Transverse colon (tissue), 4 donors: Measurements from ENCODE around the gene ATG9A. TPM values are rescaled to one million over a fixed set of nuclear protein-coding genes. Genes with fewer than 3 reads are reported as not detected.

Experiments
- DNase-seq: peaks from one replicate; pipeline ENCODE4 v3.0.0-alpha.2; 2019
- H3K27ac ChIP-seq, 4 donors: fragments of 200-600 bp; sonication (generic); 2 replicates each; pipeline ENCODE4 v1.5.1; 2016 to 2018; ENCODE audit warnings: inconsistent platforms in 4 of 4
- H3K27me3 ChIP-seq: fragments of 200-600 bp; sonication (generic); 2 replicates; pipeline ENCODE4 v1.5.1; 2017; ENCODE audit warnings: inconsistent platforms
- H3K36me3 ChIP-seq, 4 donors: fragments of 200-600 bp; sonication (generic); 2 replicates each; pipeline ENCODE4 v1.5.1; 2017 to 2019; ENCODE audit warnings: inconsistent platforms in 4 of 4
- H3K4me1 ChIP-seq, 4 donors: fragments of 200-600 bp; sonication (generic); 2 replicates each; pipeline ENCODE4 v1.5.1; 2017 to 2020; ENCODE audit warnings: inconsistent platforms in 4 of 4
- H3K4me3 ChIP-seq, 4 donors: fragments of 200-600 bp; sonication (generic); 1 replicate in 1 of 4; 2 replicates in 3 of 4; pipeline versions ENCODE4 v1.5.1 to v1.6.1; 2017 to 2019; ENCODE audit warnings: inconsistent platforms in 4 of 4
- H3K9me3 ChIP-seq, 2 donors: fragments of 200-600 bp; sonication (generic); 2 replicates each; pipeline ENCODE4 v1.5.1; 2017 to 2019; ENCODE audit warnings: inconsistent platforms in 2 of 2
- CTCF ChIP-seq, 5 experiments: fragments of 200-600 bp in 3 of 5; fragments of 450-650 bp in 2 of 5; sonication (generic) in 3 of 5; IDR thresholded peaks; 1 replicate in 2 of 5; 2 replicates in 3 of 5; pipeline ENCODE4 v1.5.1; 2016 to 2017; ENCODE audit warnings: antibody characterized with exemption in 5 of 5, inconsistent platforms in 3 of 5, mild to moderate bottlenecking in 2 of 5, moderate library complexity in 1 of 5
- EP300 ChIP-seq: sonication (generic); formaldehyde crosslinking; IDR thresholded peaks from one replicate; pipeline ENCODE4 v1.6.1; 2017; ENCODE audit warnings: antibody characterized with exemption, low read depth
- POLR2A ChIP-seq: fragments of 450-650 bp; IDR thresholded peaks from one replicate; pipeline ENCODE4 v1.6.1; 2016; ENCODE audit warnings: antibody characterized with exemption, mild to moderate bottlenecking, moderate library complexity
- POLR2AphosphoS5 ChIP-seq, 3 donors: sonication (generic); formaldehyde crosslinking; IDR thresholded peaks; one replicate each; pipeline ENCODE4 v1.6.1; 2016; ENCODE audit warnings: antibody characterized with exemption in 3 of 3
- WGBS, 2 donors: methylation state at CpG; one replicate each; pipeline ENCODE4 v1.1.5; 2018; ENCODE audit warnings: low coverage in 1 of 2; 5-methylcytosine and 5-hydroxymethylcytosine counted together
- in situ Hi-C, 4 donors: fragments of 200-750 bp; cut with MboI; loops; one replicate each; pipeline versions ENCODE4 v1.15.0 to v1.15.1; 2017; ENCODE audit warnings: low sequenced_read_pairs in 3 of 4, low pct_ligation_motif_present in 1 of 4, low pct_unique_long_range_greater_than_20kb in 1 of 4
- intact Hi-C: fragments of 100-400 bp; cut with DNase I; formaldehyde crosslinking; loops from one replicate; pipeline ENCODE4 v1.15.1; 2023; ENCODE audit warnings: low total_unique reads
- total RNA-seq, 4 donors: library from RNA; depleted of rRNA; stranded (reverse); fragments of >200 nt; gene quantifications; one replicate each; pipeline ENCODE4 v1.1.0, GENCODE V29; 2016

ATG9A gene
- total RNA-seq, 4 donors from 2014 or later: 73.2 to 243 (median 82.7) TPM

- WGBS, 2 donors: 41 to 63% methylated on average over 3 to 6 of the region's 6 CpGs
- no peak for TF ChIP-seq POLR2A
- TF ChIP-seq POLR2AphosphoS5 (IDR thresholded peaks at IDR 0.05): no peak
- TF ChIP-seq EP300: no peak
- TF ChIP-seq CTCF (IDR thresholded peaks at IDR 0.05): no peak
- H3K27me3 ChIP-seq: no peaks in the 10 kb centered on the region
- peaks cover 11 to 17% (median 14%) of the 10 kb centered on the region in 4 donors for H3K4me1 ChIP-seq
- in situ Hi-C loops: no loop called here
- H3K36me3 ChIP-seq: no peaks in the 10 kb centered on the region
- H3K27ac ChIP-seq: peak overlapping the region in 3 of 4 donors; percentile 14 to 62 (median 46)
- no peak for DNase-seq
- no peaks in the 10 kb centered on the region for H3K9me3 ChIP-seq
- intact Hi-C loops: no loop called here
- no peak overlapping the region for H3K4me3 ChIP-seq
Measured at GRCh38 chr2:219274361-219274921, 45.0 kb upstream of the ATG9A start.

GRCh38 chr2:219273937-219274336 lies 44.5 kb upstream of the ATG9A start:
- no peak for DNase-seq
- WGBS, 2 donors: 0 to 85% methylated on average over 1 to 3 of the region's 3 CpGs
- in situ Hi-C loops (no loop called here), intact Hi-C loops (no loop called here)
- Histone ChIP-seq H3K27me3 (no peaks in the 10 kb centered on the region), H3K9me3 (no peaks in the 10 kb centered on the region), H3K4me3 (no peak overlapping the region), H3K27ac (peak overlapping the region in 2 of 4 donors; percentile 46 to 62), H3K4me1 (peaks cover 11 to 20% (median 14%) of the 10 kb centered on the region in 4 donors), H3K36me3 (no peaks in the 10 kb centered on the region)
- TF ChIP-seq EP300: no peak
- TF ChIP-seq CTCF (IDR thresholded peaks at IDR 0.05): no peak
- no peak for TF ChIP-seq POLR2A
- no peak for TF ChIP-seq POLR2AphosphoS5 (IDR thresholded peaks at IDR 0.05)

GRCh38 chr2:219272995-219273394 lies 43.6 kb upstream of the ATG9A start:
- WGBS, 2 donors: 73 to 100% methylated on average over 1 to 2 of the region's 2 CpGs
- H3K27me3 ChIP-seq: no peaks in the 10 kb centered on the region
- no peak overlapping the region for H3K4me3 ChIP-seq
- H3K9me3 ChIP-seq: no peaks in the 10 kb centered on the region
- no peak for DNase-seq
- intact Hi-C loops: no loop called here
- peaks cover 3 to 12% (median 6%) of the 10 kb centered on the region in 4 donors for H3K4me1 ChIP-seq
- in situ Hi-C loops: no loop called here
- no peaks in the 10 kb centered on the region for H3K36me3 ChIP-seq
- TF ChIP-seq EP300 (no peak), CTCF (IDR thresholded peaks at IDR 0.05) (no peak)
- no peak overlapping the region for H3K27ac ChIP-seq

GRCh38 chr2:219272356-219272755 lies 42.9 kb upstream of the ATG9A start:
- H3K4me3 ChIP-seq: no peak overlapping the region
- WGBS, 2 donors: 90 to 100% methylated on average over 2 to 4 of the region's 4 CpGs
- no peak for DNase-seq
- intact Hi-C loops: no loop called here
- H3K27me3 ChIP-seq: no peaks in the 10 kb centered on the region
- no peaks in the 10 kb centered on the region for H3K9me3 ChIP-seq
- H3K27ac ChIP-seq: no peak overlapping the region
- H3K36me3 ChIP-seq: no peaks in the 10 kb centered on the region
- peaks cover 0 to 6% (median 3%) of the 10 kb centered on the region in 4 donors for H3K4me1 ChIP-seq
- in situ Hi-C loops: no loop called here
- TF ChIP-seq POLR2AphosphoS5 (IDR thresholded peaks at IDR 0.05) (no peak), POLR2A (no peak), CTCF (IDR thresholded peaks at IDR 0.05) (no peak), EP300 (no peak)
